NOMO-1 treated with dmso at 0.1 percent for 144 hours (cell line): Measurements from ENCODE around the gene HOXC10.

Experiments used
- DNase-seq: peaks from one replicate; lab custom pipeline; 2025; ENCODE audit not compliant: unreplicated experiment; lab: John Stamatoyannopoulos, UW

Gene HOXC10

GRCh38 chr12:53984901-53985691, at the start of gene HOXC10:
HOXC10 (plus strand) TSS chr12:53985146; CDS start chr12:53985260, 114 bp downstream.
- DNase-seq = peak; percentile 72

GRCh38 chr12:53935383-53936341, 49.3 kb upstream of the HOXC10 start:
- DNase-seq = no peak

GRCh38 chr12:53937099-53937498, 47.8 kb upstream of the HOXC10 start:
- DNase-seq = no peak

- DNase-seq = no peak
These were observed 47.2 kb upstream of the HOXC10 start for GRCh38 chr12:53937596-53938325.

GRCh38 chr12:53938326-53939140, 46.4 kb upstream of the HOXC10 start, which contains the start of gene HOXC13:
HOXC13 (plus strand) TSS chr12:53938831; CDS start chr12:53938907, 76 bp downstream.
- no peak for DNase-seq

- DNase-seq = no peak
These were observed 45.5 kb upstream of the HOXC10 start for GRCh38 chr12:53939141-53940108.

- DNase-seq = no peak
These were observed 44.4 kb upstream of the HOXC10 start for GRCh38 chr12:53940443-53941014.

GRCh38 chr12:53941187-53941586, 43.8 kb upstream of the HOXC10 start:
- no peak for DNase-seq

- DNase-seq = no peak
These were observed 43.2 kb upstream of the HOXC10 start for GRCh38 chr12:53941750-53942149.

GRCh38 chr12:53942467-53942997, 42.4 kb upstream of the HOXC10 start:
- no peak for DNase-seq

- DNase-seq = no peak
These were observed 40.7 kb upstream of the HOXC10 start for GRCh38 chr12:53944209-53944608.

- no peak for DNase-seq
These were observed 39.8 kb upstream of the HOXC10 start for GRCh38 chr12:53944907-53945847.

GRCh38 chr12:53947743-53948142, 37.2 kb upstream of the HOXC10 start:
- no peak for DNase-seq

- DNase-seq = peak; percentile 14
These were observed 36.0 kb upstream of the HOXC10 start for GRCh38 chr12:53948650-53949593.

GRCh38 chr12:53949631-53950436, 35.1 kb upstream of the HOXC10 start:
- DNase-seq = no peak

- no peak for DNase-seq
These were observed 34.5 kb upstream of the HOXC10 start for GRCh38 chr12:53950437-53950773.
